HepG2 (cell line): ENCODE data around the gene SDR39U1. TPM values are rescaled to one million over a fixed set of nuclear protein-coding genes. Genes with fewer than 3 reads are reported as not detected.

ENCODE experiments used
- ATAC-seq: fragments of 200-7000 bp; cut with Tn5 transposase; 3 replicates; pipeline ENCODE4 v1.9.1; 2020; ENCODE audit warnings: mild to moderate bottlenecking, moderate library complexity
- BruUV-seq: library from RNA; stranded (reverse); fragments of 400-500 nt; replicated peaks from 2 replicates; lab custom pipeline; 2021; lab: Mats Ljungman, UMichigan
- CTCF ChIA-PET: fragments of 300-600 bp; formaldehyde crosslinking; extraction: SDS; loops from one replicate; lab custom pipeline; 2021; ENCODE audit warnings: low total read pairs, inconsistent platforms, low intra/inter-chr PET ratio; lab: Yijun Ruan, JAX
- POLR2A ChIA-PET: fragments of 350-600 bp; sonication (Branson Sonifier 250); formaldehyde crosslinking; loops from one replicate; lab custom pipeline; 2020; ENCODE audit warnings: antibody characterized with exemption, inconsistent platforms; lab: Yijun Ruan, JAX
- DNase-seq: peaks from one replicate; pipeline ENCODE4 v3.0.0-alpha.2; 2015; ENCODE audit warnings: low spot score
- FAIRE-seq: peaks from 3 replicates; lab custom pipeline; 2011; peaks lifted over from hg19 to GRCh38; lab: Jason Lieb, UNC
- H2AFZ ChIP-seq: one replicate; pipeline ENCODE4 v1.6.1; 2011; ENCODE audit warnings: low read length, inconsistent platforms
- H3K27ac ChIP-seq: fragments of 300-600 bp; 3 replicates; pipeline ENCODE4 v1.8.0; 2011; ENCODE audit warnings: mixed run types, mild to moderate bottlenecking, mixed read lengths, low read length, inconsistent platforms; ENCODE audit not compliant: insufficient read depth; ENCODE audit errors: extremely low read length
- H3K27me3 ChIP-seq, 2 experiments: fragments of 200-600 bp in 1 of 2; 2 replicates in 1 of 2; 3 replicates in 1 of 2; pipeline versions ENCODE4 v1.6.0 to v1.8.0; 2011; ENCODE audit warnings: low read length in 2 of 2, mild to moderate bottlenecking in 2 of 2, moderate library complexity in 2 of 2, inconsistent platforms in 1 of 2; ENCODE audit not compliant: insufficient read depth in 2 of 2, control insufficient read depth in 1 of 2
- H3K36me3 ChIP-seq, 2 experiments: fragments of 200-600 bp in 1 of 2; replicated peaks in 1 of 2; 2 replicates in 1 of 2; 3 replicates in 1 of 2; pipeline versions ENCODE4 v1.5.1 to v1.8.0; 2011; ENCODE audit warnings: low read length in 2 of 2, inconsistent platforms in 1 of 2; ENCODE audit not compliant: insufficient read depth in 2 of 2, control insufficient read depth in 1 of 2
- H3K4me1 ChIP-seq: 2 replicates; pipeline ENCODE4 v1.5.1; 2012; ENCODE audit warnings: low read length, inconsistent platforms; ENCODE audit not compliant: insufficient read depth
- H3K4me2 ChIP-seq: 2 replicates; pipeline ENCODE4 v1.6.0; 2011; ENCODE audit warnings: low read depth, low read length, inconsistent platforms
- H3K4me3 ChIP-seq, 3 experiments: fragments of 200-600 bp in 1 of 3; sonication (generic), shearing (Covaris generic) in 1 of 3; replicated peaks in 1 of 3; 2 replicates each; pipeline ENCODE4 v1.5.1; 2011 to 2016; ENCODE audit warnings: low read length in 3 of 3, inconsistent platforms in 2 of 3, low read depth in 2 of 3, mild to moderate bottlenecking in 2 of 3, control low read depth in 1 of 3, mixed read lengths in 1 of 3; ENCODE audit not compliant: insufficient read depth in 1 of 3
- H3K79me2 ChIP-seq: one replicate; pipeline ENCODE4 v1.6.1; 2011; ENCODE audit warnings: low read length, inconsistent platforms; ENCODE audit not compliant: insufficient read depth
- H3K9ac ChIP-seq: 2 replicates; pipeline ENCODE4 v1.6.0; 2011; ENCODE audit warnings: mild to moderate bottlenecking, low read depth, low read length, inconsistent platforms; ENCODE audit not compliant: insufficient read depth
- H3K9me3 ChIP-seq: 2 replicates; pipeline ENCODE4 v1.5.1; 2012; ENCODE audit warnings: mild to moderate bottlenecking, low read length
- H4K20me1 ChIP-seq: 2 replicates; pipeline ENCODE4 v1.6.0; 2011; ENCODE audit warnings: inconsistent platforms, mild to moderate bottlenecking, low read length, moderate library complexity; ENCODE audit not compliant: insufficient read depth
- ATF1 ChIP-seq: IDR thresholded peaks from 2 replicates; pipeline ENCODE4 v1.6.1; 2016; ENCODE audit warnings: mild to moderate bottlenecking, control low read depth
- WGBS: methylation state at CpG from one replicate; pipeline ENCODE4 v1.1.6; 2017; ENCODE audit warnings: low lambda C conversion rate; 5-methylcytosine and 5-hydroxymethylcytosine counted together
- in situ Hi-C: cut with HindIII; loops from 2 replicates; pipeline ENCODE4 v1.10.0; 2017; ENCODE audit warnings: low pct_unique_long_range_greater_than_20kb; ENCODE audit not compliant: extremely low pct_ligation_motif_present
- intact Hi-C: fragments of 100-400 bp; cut with micrococcal nuclease; formaldehyde crosslinking; loops from one replicate; pipeline ENCODE4 v1.10.0; 2022; ENCODE audit not compliant: unreplicated experiment
- polyA plus RNA-seq, 8 experiments: library from polyadenylated mRNA; depleted of rRNA in 3 of 8; stranded (reverse) in 7 of 8; unstranded in 1 of 8; fragments of >200 nt; fragmentation: Illumina TruSeq in 4 of 8; extraction: Trizol in 4 of 8; gene quantifications; 2 replicates each; pipeline versions ENCODE4 v1.2.1 to v1.2.3, GENCODE V29; 2011 to 2016; ENCODE audit warnings: low read depth in 4 of 8, missing spikeins in 1 of 8, mixed read lengths in 1 of 8; ENCODE audit not compliant: insufficient read depth in 1 of 8
- total RNA-seq, 5 experiments: library from RNA; depleted of rRNA; stranded (reverse); fragments of >200 nt; fragmentation: Illumina TruSeq; extraction: Trizol; gene quantifications; 2 replicates each; pipeline ENCODE4 v1.2.3, GENCODE V29; 2016; ENCODE audit warnings: low read depth in 1 of 5
- TF ChIP-seq, protein P1 (sequence below): fragments of 450-650 bp; IDR thresholded peaks from 2 replicates; pipeline ENCODE4 v1.6.1; 2016
- TF ChIP-seq, protein P2 (sequence below): sonication (generic); formaldehyde crosslinking; IDR thresholded peaks from 2 replicates; pipeline ENCODE4 v1.4.0; 2020; ENCODE audit warnings: missing genetic modification reagents

SDR39U1 gene
- total and polyA plus RNA-seq, 2 of the 13 experiments (the other 11 are each of a cell fraction or from before 2014, with no cell fraction given) = 34.4 to 129 TPM

DNA sequence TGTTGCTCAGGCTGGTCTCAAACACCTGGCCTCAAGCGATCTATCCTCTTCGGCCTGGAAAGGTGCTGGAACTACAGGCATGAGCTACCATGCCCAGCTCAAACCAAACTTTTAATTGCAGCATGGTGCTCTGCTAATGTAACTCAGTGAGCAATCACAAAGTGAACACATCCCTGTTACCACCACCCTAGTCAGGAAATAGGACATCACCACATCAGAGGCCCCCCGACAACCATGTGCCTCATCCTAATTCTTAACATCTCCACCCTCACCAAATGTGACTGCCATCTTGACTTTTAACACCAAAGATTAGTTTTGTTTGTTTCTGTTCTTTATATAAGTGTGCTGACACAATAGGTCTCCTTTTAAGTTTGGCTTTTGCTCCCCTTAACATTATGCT lies 22.8 kb upstream of the SDR39U1 start:
- H3K4me1 ChIP-seq = no peaks in the 10 kb centered on the region
- H4K20me1 ChIP-seq = no peaks in the 10 kb centered on the region
- H3K79me2 ChIP-seq = no peaks in the 10 kb centered on the region
- BruUV-seq = no TSS peak
- DNase-seq = no peak
- POLR2A ChIA-PET = no interaction called here
- no peaks in the 10 kb centered on the region for H3K36me3 ChIP-seq
- FAIRE-seq = no peak
- no peak overlapping the region for H3K4me3 ChIP-seq
- H2AFZ ChIP-seq = no peak overlapping the region
- intact Hi-C loops (no loop called here), in situ Hi-C loops (no loop called here)
- no peaks in the 10 kb centered on the region for H3K9me3 ChIP-seq
- no peak; the same call in 2 of the 3 replicates for ATAC-seq
- CTCF ChIA-PET = no interaction called here
- no peak overlapping the region for H3K9ac ChIP-seq
- 97% methylated on average over 3 of the region's 3 CpGs for WGBS
- no peak for TF ChIP-seq ATF1 (CRISPR knock-in tag)
- TF ChIP-seq, protein P1, sequence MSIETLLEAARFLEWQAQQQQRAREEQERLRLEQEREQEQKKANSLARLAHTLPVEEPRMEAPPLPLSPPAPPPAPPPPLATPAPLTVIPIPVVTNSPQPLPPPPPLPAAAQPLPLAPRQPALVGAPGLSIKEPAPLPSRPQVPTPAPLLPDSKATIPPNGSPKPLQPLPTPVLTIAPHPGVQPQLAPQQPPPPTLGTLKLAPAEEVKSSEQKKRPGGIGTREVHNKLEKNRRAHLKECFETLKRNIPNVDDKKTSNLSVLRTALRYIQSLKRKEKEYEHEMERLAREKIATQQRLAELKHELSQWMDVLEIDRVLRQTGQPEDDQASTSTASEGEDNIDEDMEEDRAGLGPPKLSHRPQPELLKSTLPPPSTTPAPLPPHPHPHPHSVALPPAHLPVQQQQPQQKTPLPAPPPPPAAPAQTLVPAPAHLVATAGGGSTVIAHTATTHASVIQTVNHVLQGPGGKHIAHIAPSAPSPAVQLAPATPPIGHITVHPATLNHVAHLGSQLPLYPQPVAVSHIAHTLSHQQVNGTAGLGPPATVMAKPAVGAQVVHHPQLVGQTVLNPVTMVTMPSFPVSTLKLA = peak; percentile 4; the same call in 1 of the 2 replicates
- TF ChIP-seq, protein P2, sequence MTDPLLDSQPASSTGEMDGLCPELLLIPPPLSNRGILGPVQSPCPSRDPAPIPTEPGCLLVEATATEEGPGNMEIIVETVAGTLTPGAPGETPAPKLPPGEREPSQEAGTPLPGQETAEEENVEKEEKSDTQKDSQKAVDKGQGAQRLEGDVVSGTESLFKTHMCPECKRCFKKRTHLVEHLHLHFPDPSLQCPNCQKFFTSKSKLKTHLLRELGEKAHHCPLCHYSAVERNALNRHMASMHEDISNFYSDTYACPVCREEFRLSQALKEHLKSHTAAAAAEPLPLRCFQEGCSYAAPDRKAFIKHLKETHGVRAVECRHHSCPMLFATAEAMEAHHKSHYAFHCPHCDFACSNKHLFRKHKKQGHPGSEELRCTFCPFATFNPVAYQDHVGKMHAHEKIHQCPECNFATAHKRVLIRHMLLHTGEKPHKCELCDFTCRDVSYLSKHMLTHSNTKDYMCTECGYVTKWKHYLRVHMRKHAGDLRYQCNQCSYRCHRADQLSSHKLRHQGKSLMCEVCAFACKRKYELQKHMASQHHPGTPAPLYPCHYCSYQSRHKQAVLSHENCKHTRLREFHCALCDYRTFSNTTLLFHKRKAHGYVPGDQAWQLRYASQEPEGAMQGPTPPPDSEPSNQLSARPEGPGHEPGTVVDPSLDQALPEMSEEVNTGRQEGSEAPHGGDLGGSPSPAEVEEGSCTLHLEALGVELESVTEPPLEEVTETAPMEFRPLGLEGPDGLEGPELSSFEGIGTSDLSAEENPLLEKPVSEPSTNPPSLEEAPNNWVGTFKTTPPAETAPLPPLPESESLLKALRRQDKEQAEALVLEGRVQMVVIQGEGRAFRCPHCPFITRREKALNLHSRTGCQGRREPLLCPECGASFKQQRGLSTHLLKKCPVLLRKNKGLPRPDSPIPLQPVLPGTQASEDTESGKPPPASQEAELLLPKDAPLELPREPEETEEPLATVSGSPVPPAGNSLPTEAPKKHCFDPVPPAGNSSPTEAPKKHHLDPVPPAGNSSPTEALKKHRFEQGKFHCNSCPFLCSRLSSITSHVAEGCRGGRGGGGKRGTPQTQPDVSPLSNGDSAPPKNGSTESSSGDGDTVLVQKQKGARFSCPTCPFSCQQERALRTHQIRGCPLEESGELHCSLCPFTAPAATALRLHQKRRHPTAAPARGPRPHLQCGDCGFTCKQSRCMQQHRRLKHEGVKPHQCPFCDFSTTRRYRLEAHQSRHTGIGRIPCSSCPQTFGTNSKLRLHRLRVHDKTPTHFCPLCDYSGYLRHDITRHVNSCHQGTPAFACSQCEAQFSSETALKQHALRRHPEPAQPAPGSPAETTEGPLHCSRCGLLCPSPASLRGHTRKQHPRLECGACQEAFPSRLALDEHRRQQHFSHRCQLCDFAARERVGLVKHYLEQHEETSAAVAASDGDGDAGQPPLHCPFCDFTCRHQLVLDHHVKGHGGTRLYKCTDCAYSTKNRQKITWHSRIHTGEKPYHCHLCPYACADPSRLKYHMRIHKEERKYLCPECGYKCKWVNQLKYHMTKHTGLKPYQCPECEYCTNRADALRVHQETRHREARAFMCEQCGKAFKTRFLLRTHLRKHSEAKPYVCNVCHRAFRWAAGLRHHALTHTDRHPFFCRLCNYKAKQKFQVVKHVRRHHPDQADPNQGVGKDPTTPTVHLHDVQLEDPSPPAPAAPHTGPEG (CRISPR knock-in tag) = no peak
- no peaks in the 10 kb centered on the region for H3K27me3 ChIP-seq
- H3K4me2 ChIP-seq = no peak overlapping the region
- H3K27ac ChIP-seq = no peak overlapping the region
